ENCODE data around the gene GTPBP3. TPM values are rescaled to one million over a fixed set of nuclear protein-coding genes. Genes with fewer than 3 reads are reported as not detected.

Gene GTPBP3
- polyA plus RNA-seq, 1 donor (not counting 4 experiments of a cell fraction or from before 2014, with no cell fraction given), result 7.2 TPM

- dilution Hi-C loops (cut with MboI; ENCODE audit: extremely low pct_ligation_motif_present, low sequenced_read_pairs), result no loop called here
- peak overlapping the region; percentile 52 for H3K9ac ChIP-seq (ENCODE audit: control insufficient read depth, extremely low read depth, insufficient read depth, low read length)
- DNase-seq (ENCODE audit: low read depth, low spot score), result no peak
- peak overlapping the region; percentile 22 to 59 (median 58) for H3K4me3 ChIP-seq (ENCODE audit: control insufficient read depth in 2 of 3, extremely low read depth in 1 of 3, insufficient read depth in 2 of 3, low read depth in 1 of 3, low read length in 3 of 3)
- H3K27ac ChIP-seq (ENCODE audit: control insufficient read depth, insufficient read depth, low read length), result no peak overlapping the region
- peaks cover 13% of the 10 kb centered on the region for H3K4me1 ChIP-seq (ENCODE audit: control insufficient read depth, extremely low read depth, insufficient read depth, low read length)
- H3K9me3 ChIP-seq (ENCODE audit: control insufficient read depth, low read depth, low read length), result no peaks in the 10 kb centered on the region
- no peaks in the 10 kb centered on the region for H3K79me2 ChIP-seq (ENCODE audit: control insufficient read depth, insufficient read depth, low read length)
- peaks cover 0 to under 1% of the 10 kb centered on the region in 2 experiments for H3K36me3 ChIP-seq (ENCODE audit: control insufficient read depth in 2 of 2, extremely low read depth in 1 of 2, insufficient read depth in 2 of 2, low read length in 2 of 2)
- TF ChIP-seq CTCF (optimal IDR thresholded peaks at IDR 0.05 in 1 of 3, IDR thresholded peaks at IDR 0.05 in 1 of 3, conservative IDR thresholded peaks at IDR 0.05 in 1 of 3; ENCODE audit: extremely low read depth in 1 of 3, insufficient read depth in 2 of 3, low read length in 3 of 3) (peak; percentile 75 to 96 (median 81)), EZH2 (IDR thresholded peaks at IDR 0.05; ENCODE audit: low read length) (no peak)
- H2AFZ ChIP-seq (ENCODE audit: control insufficient read depth, low read length), result peak overlapping the region; percentile 91
- H4K20me1 ChIP-seq (ENCODE audit: control insufficient read depth, extremely low read depth, insufficient read depth, low read length), result no peaks in the 10 kb centered on the region
- FAIRE-seq, result peak; percentile 93
- H3K27me3 ChIP-seq (ENCODE audit: control insufficient read depth, extremely low read depth, insufficient read depth, low read length), result peaks cover 25% of the 10 kb centered on the region
- peak overlapping the region; percentile 74 for H3K4me2 ChIP-seq (ENCODE audit: control insufficient read depth, extremely low read depth, insufficient read depth, low read depth, low read length)
- no peaks in the 10 kb centered on the region for H3K9me1 ChIP-seq (ENCODE audit: control insufficient read depth, extremely low read depth, insufficient read depth, low read length)
Observed at GRCh38 chr19:17327654-17328516, 9.5 kb upstream of the GTPBP3 start.

GRCh38 chr19:17328517-17329365 lies 8.6 kb upstream of the GTPBP3 start:
- Histone ChIP-seq H3K9me1 (ENCODE audit: control insufficient read depth, extremely low read depth, insufficient read depth, low read length) (no peaks in the 10 kb centered on the region), H3K9me3 (ENCODE audit: control insufficient read depth, low read depth, low read length) (no peaks in the 10 kb centered on the region), H3K36me3 (ENCODE audit: control insufficient read depth in 2 of 2, extremely low read depth in 1 of 2, insufficient read depth in 2 of 2, low read length in 2 of 2) (no peaks in the 10 kb centered on the region), H3K4me2 (ENCODE audit: control insufficient read depth, extremely low read depth, insufficient read depth, low read depth, low read length) (peak overlapping the region; percentile 74), H3K4me3 (ENCODE audit: control insufficient read depth in 2 of 3, extremely low read depth in 1 of 3, insufficient read depth in 2 of 3, low read depth in 1 of 3, low read length in 3 of 3) (peak overlapping the region; percentile 22 to 59 (median 58)), H3K9ac (ENCODE audit: control insufficient read depth, extremely low read depth, insufficient read depth, low read length) (peak overlapping the region; percentile 52), H2AFZ (ENCODE audit: control insufficient read depth, low read length) (peak overlapping the region; percentile 36), H3K27me3 (ENCODE audit: control insufficient read depth, extremely low read depth, insufficient read depth, low read length) (peaks cover 25% of the 10 kb centered on the region), H3K79me2 (ENCODE audit: control insufficient read depth, insufficient read depth, low read length) (no peaks in the 10 kb centered on the region), H3K27ac (ENCODE audit: control insufficient read depth, insufficient read depth, low read length) (no peak overlapping the region), H4K20me1 (ENCODE audit: control insufficient read depth, extremely low read depth, insufficient read depth, low read length) (no peaks in the 10 kb centered on the region), H3K4me1 (ENCODE audit: control insufficient read depth, extremely low read depth, insufficient read depth, low read length) (peaks cover 15% of the 10 kb centered on the region)
- DNase-seq (ENCODE audit: low read depth, low spot score) (no peak), FAIRE-seq (no peak)
- dilution Hi-C loops (cut with MboI; ENCODE audit: extremely low pct_ligation_motif_present, low sequenced_read_pairs), result no loop called here
- TF ChIP-seq CTCF (optimal IDR thresholded peaks at IDR 0.05 in 1 of 3, IDR thresholded peaks at IDR 0.05 in 1 of 3, conservative IDR thresholded peaks at IDR 0.05 in 1 of 3; ENCODE audit: extremely low read depth in 1 of 3, insufficient read depth in 2 of 3, low read length in 3 of 3), result peak in 1 of 3 experiments; percentile 4
- TF ChIP-seq EZH2 (IDR thresholded peaks at IDR 0.05; ENCODE audit: low read length), result no peak
